Retinal pigment epithelial cell (primary cell): Measurements from ENCODE around the gene DCAF8.

ENCODE experiments used
- DNase-seq: peaks from one replicate; pipeline ENCODE4 v3.0.0-alpha.2; 2010; ENCODE audit warnings: low read depth
- H3K4me3 ChIP-seq: 2 replicates; pipeline ENCODE4 v1.5.1; 2011; ENCODE audit warnings: mild to moderate bottlenecking, low read length, control low read depth, moderate library complexity
- TF ChIP-seq, protein P1 (sequence below): conservative IDR thresholded peaks from 2 replicates; pipeline ENCODE4 v1.5.1; 2011; ENCODE audit warnings: low read depth, low read length, control low read depth, inconsistent platforms

Gene DCAF8

DNA sequence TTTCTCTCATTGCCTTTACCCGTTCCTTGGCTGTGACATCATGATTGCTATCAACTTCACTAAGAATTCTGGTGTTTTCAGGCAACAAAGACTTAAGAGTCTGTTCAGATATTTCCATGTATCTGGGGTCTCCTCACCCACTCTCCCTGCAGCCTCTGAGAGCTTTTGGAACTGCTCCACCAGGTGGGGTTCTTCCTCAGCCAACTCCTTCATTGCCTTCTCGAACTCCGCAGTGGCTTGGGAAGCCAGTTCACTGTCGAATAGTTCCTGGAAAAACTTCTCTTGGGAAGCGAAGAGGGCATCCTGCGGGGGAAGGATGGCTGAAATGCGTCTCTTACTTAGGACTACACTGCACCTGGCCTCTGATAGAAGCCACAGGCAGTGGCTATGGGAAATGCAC lies 20.5 kb upstream of the DCAF8 start:
- no peak overlapping the region for H3K4me3 ChIP-seq
- no peak for DNase-seq
- TF ChIP-seq, protein P1, sequence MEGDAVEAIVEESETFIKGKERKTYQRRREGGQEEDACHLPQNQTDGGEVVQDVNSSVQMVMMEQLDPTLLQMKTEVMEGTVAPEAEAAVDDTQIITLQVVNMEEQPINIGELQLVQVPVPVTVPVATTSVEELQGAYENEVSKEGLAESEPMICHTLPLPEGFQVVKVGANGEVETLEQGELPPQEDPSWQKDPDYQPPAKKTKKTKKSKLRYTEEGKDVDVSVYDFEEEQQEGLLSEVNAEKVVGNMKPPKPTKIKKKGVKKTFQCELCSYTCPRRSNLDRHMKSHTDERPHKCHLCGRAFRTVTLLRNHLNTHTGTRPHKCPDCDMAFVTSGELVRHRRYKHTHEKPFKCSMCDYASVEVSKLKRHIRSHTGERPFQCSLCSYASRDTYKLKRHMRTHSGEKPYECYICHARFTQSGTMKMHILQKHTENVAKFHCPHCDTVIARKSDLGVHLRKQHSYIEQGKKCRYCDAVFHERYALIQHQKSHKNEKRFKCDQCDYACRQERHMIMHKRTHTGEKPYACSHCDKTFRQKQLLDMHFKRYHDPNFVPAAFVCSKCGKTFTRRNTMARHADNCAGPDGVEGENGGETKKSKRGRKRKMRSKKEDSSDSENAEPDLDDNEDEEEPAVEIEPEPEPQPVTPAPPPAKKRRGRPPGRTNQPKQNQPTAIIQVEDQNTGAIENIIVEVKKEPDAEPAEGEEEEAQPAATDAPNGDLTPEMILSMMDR = no peak

DNA sequence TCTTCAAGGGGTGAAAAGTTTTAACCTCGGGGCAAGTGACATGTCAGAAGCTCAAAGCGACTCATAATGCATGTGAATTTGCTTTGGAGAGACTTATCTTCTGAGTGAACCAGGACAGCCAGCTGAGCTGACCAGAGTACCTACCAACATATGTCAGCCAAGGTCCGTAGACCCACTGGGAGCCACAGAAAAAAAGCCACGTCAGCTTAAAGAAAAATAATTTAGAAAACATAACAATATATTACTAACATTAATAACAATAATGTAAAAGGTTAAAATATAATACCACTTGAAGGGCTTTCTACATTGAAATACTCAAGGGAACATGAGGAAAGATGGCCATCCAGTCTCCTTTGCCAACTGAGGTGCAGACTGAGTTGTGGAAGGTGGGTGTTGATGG lies 15.6 kb upstream of the DCAF8 start:
- no peak overlapping the region for H3K4me3 ChIP-seq
- DNase-seq = no peak
- TF ChIP-seq, protein P1 = no peak

DNA sequence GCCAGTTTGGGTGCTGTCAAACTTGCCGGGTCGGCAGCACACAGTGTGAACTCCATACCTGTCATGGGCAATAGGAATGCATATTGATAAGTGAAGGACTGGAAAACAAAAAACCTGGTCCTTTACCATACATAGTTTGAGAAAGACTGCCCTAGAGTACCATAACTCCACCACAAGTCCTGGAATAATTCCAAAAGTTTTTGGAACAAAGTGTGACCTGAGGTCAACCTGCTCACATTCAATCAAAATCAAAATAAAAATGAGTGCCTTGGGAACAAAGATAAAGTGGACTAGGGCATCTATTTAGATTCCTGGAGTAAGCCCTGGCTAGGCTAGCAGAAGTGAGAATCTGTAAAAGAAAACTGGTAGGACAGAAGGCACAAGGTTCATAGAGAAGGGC lies 15.0 kb upstream of the DCAF8 start:
- no peak for DNase-seq
- TF ChIP-seq, protein P1 = no peak

DNA sequence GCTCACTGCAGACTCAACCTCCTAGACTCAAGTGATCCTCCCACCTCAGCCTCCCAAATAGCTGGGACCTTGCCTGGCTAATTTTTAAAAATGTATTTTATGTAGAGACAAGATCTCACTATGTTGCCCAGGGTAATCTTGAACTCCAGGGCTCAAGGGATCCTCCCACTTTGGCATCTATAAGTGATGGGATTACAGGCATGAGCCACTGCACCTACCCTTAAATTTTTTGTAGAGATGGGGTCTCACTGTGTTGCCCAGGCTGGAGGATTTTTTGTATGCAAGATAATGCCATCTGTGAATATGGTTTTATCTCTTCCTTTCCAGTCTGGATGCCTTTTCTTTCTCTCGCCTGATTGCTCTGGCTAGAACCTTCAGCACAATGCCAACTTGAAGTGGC lies 8.7 kb upstream of the DCAF8 start:
- no peak for DNase-seq
- TF ChIP-seq, protein P1 = no peak
- H3K4me3 ChIP-seq = no peak overlapping the region

More for the DNA sequence above, 15.0 kb upstream of the DCAF8 start:
- H3K4me3 ChIP-seq = no peak overlapping the region

DNA sequence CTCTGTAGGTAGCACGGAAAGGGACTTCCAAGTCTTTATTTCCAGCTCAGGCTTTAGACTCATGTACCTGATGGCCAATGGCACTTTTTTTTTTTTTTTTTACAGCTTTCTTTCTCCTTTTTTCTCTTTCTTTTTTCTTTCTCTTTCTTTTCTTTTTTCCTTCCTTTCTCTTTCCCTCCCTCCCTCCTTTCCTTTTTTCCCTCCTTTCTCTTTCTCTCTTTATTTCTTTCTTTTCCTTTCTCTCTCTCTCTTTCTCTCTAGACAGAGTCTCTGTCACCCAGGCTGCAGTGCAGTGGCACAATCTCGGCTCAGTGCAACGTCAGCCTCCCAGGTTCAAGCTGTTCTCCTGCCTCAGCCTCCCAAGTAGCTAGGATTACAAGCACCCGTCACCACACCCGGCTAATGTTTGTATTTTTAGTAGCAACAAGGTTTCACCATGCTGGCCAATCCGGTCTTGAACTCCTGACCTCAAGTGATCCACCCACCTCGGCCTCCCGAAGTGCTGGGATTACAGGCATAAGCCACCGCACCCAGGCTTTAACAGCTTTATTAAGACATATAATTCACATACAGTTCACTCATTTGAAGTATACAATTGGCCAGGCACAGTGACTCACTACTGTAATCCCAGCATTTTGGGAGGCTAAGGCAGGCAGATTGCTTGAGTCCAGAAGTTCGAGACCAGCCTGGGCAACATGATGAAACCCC lies 5.1 kb upstream of the DCAF8 start:
- DNase-seq = no peak
- no peak overlapping the region for H3K4me3 ChIP-seq
- TF ChIP-seq, protein P1 = no peak

DNA sequence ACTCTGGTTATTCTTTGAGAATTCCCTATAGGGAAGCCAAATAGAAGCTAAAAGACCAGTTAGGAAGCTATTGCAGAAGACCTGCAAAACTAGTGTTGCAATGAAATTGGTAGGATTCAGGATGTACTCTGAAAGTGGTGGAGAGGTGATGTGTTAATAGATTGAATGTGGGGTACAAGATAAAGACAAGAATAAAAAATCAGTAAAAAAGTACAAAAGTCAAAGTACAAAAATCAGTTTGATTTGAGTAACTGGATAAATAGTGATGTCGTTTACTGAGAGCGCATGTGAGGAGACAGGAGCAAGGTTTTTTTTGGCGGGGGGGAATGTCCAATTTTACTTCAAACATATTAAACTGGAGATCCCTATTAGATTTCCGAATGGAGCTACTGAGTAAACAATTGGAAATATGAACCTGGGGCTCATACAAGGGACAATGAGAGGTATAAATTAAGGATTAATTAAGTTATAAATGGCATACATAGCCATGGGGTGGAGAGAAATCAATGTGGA lies 2.5 kb upstream of the DCAF8 start:
- H3K4me3 ChIP-seq = no peak overlapping the region
- TF ChIP-seq, protein P1 = no peak

DNA sequence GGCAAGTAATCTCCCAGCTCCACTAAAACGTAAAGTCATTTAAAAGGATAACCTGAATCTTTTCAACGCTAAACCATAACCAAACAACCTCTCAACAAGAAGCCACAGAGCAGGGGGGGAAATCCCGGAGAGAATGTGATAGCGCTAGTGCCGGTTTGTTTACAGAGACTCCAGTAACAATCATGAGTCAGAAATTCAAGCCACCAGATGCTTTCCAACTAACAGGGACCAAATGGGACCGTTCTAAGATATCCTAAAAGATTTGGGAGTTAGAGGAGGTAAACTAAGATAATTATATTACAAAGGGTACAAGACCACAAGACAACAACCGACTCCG lies 825 bp downstream of the DCAF8 start:
- no peak for DNase-seq
- TF ChIP-seq, protein P1 = no peak
- H3K4me3 ChIP-seq = peak overlapping the region; percentile 99

More for the DNA sequence above, 2.5 kb upstream of the DCAF8 start:
- DNase-seq = no peak
